HG03066 (cell line): ENCODE data around the gene SLK.

Experiments
- ATAC-seq: cut with Tn5 transposase; IDR thresholded peaks from one replicate; pipeline ENCODE4 v1.9.1; 2021; ENCODE audit warnings: low read depth; ENCODE audit not compliant: unreplicated experiment

SLK gene

DNA sequence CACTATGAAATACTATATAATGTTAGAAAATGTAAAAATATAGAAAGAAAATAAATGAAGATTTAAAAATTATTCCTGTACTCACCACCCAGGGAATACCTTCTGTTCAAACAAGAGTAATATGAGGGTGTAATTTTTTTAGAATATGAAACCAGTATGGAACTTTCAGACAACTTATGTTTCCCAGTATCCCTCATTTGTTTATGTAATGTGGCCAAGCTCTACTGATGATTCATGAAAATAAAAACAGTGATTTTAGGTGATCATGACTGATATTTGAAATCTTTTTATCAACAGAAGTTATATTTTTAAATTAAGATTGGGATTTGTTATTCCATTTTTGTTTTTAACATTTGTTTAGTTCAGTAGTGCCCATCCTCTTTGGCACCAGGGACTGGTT, 18.8 kb downstream of the SLK start:
- ATAC-seq = no peak

DNA sequence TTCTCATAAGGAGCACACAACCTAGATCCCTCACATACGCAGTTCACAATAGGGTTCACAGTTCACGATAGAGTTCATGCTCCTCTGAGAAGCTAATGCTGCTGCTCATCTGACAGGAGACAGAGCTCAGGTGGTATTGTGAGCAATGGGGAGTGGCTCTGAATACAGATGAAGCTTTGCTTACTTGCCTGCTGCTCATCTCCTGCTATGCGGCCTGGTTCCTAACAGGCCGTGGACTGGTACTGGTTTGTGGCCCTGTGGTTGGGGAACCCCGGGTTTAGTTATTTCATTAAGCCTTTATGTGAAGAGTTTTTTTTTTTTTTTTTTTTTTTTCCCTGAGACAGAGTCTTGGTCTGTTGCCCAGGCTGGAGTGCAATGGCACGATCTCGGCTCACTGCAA, 19.4 kb downstream of the SLK start:
- ATAC-seq = no peak

GRCh38 chr10:103990121-103990520, 23.2 kb downstream of the SLK start:
- no peak for ATAC-seq

DNA sequence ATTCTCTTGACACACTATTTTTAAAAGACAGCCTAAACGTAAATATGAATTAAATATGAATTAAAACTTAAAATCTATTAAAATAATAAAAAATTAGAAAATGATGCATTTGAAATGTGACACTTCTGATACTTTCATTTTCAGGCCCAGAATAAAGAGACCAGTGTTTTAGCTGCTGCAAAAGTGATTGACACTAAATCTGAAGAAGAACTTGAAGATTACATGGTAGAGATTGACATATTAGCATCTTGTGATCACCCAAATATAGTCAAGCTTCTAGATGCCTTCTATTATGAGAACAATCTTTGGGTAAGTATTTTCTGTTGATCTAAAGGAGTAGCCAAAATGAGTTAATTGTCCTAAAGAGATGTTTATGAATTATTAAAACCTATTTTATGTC, 23.6 kb downstream of the SLK start:
- no peak for ATAC-seq

DNA sequence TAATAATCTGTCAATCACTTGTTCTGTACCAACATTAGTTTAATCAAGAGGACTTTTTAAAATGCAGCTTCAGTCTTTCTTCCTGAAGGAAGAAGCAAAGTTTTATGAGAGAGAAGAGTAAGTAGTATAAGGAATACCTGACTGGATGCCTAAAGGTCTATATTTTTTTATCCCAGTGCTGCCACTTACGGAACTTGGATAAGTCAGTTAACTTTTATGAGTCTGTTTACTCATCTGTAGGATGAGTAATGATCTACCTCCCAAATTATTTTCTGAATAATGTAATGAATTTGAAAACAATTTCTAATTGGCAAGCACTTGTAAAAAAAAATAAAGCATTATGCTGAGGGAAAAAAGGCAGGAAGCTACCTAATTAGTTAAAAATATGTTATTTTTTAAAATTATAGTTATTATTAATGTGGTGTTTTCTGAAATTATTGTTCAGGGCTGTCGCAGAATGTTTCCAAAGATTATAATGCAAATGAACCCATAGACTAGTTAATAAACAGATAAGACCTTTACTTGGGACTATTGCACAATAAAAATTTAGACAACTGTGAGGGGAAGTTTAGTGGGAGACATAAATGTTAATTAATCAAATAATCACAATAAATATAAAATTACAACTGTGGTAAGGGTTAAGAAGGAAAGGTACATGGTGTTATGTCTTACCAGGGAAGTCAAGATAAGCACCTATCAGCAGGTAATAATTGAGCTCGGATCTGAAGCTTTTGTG, 24.6 kb downstream of the SLK start:
- no peak for ATAC-seq

DNA sequence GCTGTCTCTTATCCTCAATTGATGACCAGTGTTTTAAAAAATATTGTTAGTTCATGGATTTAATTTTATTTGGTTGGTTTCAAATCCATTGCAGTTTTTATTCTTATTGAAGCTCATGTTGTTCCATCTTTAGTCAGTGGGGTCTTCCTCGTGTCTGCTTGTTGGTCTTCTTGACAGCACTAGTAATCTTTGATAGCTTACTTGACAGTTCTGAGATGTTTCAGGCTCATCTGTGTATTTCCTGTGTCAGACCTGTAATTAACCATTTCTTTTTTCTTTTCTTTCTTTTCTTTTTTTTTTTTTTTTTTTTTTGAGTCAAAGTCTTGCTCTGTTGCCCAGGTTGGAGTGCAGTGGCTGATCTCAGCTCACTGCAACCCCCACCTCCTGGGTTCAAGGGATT, 28.2 kb downstream of the SLK start:
- no peak for ATAC-seq

DNA sequence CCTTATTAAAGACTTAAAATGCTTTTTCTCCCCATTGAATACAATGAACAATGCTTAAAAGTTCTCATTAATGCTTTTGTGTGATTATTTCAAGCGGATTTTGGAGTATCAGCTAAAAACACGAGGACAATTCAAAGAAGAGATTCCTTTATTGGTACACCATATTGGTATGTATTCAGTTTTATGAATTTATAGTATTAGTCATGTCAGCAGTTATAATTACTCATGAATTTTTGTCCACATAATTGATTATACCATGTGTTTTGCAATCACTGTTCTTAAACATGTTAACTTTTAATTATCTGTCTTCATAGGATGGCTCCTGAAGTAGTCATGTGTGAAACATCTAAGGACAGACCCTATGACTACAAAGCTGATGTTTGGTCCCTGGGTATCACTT, 31.9 kb downstream of the SLK start:
- ATAC-seq = no peak

DNA sequence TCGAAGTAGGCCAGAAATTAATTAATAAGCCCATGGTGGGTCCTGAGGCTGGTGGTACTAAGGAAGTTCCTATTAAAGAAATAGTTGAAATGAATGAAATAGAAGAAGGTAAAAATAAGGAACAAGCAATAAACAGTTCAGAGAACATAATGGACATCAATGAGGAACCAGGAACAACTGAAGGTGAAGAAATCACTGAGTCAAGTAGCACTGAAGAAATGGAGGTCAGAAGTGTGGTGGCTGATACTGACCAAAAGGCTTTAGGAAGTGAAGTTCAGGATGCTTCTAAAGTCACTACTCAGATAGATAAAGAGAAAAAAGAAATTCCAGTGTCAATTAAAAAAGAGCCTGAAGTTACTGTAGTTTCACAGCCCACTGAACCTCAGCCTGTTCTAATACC, 36.0 kb downstream of the SLK start:
- ATAC-seq = no peak

DNA sequence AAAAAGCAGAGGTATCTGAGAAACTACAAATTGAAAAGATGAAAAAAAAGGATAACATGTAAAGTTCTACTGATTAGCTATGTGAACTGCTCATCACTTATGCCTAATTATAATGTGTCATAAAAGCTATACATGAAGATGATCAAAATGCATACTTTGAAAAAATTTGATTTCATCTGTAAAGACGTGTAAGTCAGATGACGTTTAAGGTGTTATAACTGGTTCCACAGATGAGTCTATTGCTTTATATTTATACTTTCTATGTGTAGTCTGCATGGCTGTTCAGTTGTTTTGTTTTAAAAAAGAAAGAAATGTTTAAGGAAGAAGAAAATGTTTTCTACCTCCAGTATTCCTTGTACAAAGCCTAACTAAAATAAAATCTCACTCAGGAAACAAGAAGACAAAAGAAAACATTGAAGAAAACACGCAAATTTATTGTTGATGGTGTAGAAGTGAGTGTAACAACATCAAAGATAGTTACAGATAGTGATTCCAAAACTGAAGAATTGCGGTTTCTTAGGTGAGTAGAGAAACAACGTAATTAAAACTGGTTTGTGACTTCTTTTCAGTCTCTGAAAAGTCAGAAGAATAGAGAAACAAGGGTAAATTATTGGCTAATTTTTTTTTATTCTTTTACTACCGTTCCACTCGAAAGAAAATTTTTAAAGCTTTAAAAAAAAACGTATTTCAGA, 38.4 kb downstream of the SLK start:
- no peak for ATAC-seq

DNA sequence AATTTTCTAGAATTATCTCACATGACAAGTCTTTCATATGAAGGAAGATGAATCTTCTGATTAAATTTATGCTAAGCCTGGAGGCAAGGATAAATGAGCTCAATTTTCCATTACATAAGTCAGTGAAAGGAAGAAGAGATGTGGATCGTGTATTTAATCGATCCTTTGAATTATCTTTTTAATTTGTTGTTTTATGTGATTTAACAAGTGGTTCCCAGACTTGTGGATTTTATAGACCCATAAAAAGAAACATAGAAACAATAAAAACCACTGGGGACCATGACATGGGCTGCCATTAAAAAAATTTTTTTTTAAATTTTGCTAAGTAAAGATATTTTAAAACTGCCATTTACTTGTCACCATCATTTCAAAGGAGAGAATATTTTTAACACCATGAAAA, 45.0 kb downstream of the SLK start:
- no peak for ATAC-seq

GRCh38 chr10:104013489-104013888, 46.5 kb downstream of the SLK start:
- ATAC-seq = no peak

DNA sequence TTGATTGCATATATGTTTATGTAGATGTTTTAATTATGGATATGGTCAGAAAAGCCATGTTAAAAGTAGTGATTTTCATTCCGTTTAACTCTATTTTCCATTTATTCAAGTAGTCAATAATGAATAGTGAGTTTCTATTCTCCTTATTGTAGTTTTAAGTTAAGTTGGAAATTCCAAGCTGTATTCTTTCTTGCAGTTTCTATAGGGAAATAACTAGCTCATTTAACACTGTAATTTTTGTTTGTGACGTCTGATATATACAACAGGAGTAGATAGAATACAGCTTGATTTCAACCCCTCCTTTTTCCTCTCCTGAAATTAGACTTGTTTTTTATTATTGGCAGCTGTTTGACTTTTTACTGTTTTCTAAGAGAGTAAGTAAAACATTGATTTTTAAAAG, 47.2 kb downstream of the SLK start:
- ATAC-seq = no peak

DNA sequence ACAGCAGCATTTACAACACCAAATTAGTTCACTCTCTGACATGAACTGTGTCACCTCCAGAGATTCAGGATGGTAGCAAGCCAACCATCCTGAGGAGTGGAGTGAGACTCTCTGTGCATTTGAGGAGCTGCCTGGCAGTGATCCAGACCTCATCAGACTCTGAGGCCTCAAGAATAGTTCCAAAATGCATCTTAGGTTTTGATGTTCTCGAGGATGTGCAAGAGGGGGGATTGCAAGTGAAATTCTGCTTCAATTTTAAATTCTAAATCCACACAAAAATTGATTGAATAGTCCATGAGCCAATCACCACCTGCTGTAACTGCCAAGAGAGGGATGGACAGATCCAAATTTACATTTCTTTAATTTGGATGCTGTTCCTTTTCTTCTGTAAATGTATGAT, 49.7 kb downstream of the SLK start:
- no peak for ATAC-seq

DNA sequence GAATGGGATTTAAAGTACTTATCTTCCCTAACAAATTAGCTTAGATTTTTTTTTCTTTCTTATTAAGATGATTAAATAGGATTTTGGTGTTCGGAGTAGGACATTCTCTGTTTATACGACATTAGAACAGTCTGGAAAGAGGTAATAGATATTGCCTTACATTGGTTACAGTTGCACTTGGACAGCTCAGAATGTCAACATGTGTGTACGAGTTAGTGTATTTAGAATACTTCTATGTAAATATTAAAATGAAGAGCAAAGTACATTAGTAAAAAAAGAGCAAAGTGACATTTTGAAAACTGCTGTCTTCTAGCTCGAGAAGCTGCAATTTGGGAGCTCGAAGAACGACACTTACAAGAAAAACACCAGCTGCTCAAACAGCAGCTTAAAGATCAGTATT, 51.5 kb downstream of the SLK start:
- no peak for ATAC-seq

DNA sequence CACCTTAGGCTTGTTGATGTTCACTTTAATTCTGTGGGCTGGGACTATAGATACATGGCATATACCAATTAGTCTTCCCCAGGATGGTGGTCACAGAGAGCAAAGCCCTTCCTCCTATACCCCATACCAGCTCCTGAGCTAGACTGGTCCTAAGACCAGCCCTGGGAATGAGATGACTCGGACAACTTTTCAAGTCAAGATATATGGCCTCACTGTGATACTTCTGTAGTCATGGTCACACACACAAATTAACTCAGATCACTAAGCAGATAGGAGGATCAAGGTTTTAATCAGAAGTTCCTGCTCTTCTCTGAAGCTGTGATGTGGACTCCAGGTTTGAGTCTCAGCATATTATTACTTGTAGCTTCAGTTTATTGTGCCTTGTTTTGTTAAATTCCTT, 53.1 kb downstream of the SLK start:
- no peak for ATAC-seq

DNA sequence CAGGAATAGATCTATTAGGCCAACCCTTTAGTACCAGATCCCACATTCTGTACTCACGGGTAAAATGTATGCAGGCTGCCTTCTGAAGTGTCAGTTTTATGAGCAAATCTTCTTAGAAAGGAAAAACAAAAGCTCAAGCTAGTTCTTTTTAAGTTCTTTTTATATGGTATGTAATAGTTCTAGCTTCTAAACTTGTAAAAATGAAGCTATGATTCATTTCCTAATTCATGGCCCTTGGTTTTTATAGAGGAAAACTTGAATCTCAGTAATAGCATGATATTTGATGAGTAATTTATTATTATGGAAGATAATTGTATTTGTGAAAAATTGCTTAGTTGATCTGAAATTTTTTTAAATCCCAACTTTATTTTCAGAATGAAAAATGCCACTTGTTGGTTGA, 54.3 kb downstream of the SLK start:
- ATAC-seq = no peak

DNA sequence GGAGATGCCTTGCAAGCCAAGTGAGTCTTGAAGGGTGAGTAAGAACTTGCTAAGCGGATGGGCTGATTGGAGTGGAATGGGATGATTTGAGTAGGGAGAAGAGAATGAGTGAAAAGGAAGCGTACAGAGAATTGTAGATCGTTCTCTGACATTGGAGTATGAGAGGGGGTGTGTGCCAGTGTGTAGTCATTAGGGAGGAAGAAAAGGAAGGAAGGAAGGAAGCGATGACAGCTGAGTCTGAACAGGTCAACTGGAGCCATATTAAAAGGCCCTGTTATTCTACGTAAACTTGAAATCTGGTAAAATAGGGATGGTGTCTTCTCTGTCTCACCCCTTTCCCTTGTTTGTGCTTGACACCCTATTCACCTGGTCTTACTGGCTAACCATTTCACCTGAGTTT, 55.1 kb downstream of the SLK start:
- no peak for ATAC-seq

GRCh38 chr10:104025524-104025923, 58.6 kb downstream of the SLK start:
- no peak for ATAC-seq

GRCh38 chr10:104026762-104027161, 59.8 kb downstream of the SLK start:
- no peak for ATAC-seq

DNA sequence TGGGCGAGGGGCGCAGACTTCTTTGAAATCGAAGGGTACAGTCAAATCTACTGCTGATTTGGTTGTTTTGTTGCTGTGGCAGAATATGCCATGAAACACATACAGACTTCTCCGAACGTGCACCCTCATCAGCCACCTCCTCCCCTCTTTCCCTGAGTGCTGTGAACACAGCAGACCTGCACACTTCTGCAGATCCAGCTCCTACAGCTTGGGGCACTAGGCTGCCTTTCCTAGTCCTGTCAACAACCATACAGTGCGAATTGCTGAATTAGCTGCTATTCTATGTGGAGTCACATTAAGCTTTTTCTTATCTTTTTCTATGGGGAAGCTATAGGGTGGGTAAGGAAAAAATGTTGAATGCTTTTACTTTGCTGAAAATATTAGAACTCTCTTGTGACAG, 61.2 kb downstream of the SLK start:
- no peak for ATAC-seq

DNA sequence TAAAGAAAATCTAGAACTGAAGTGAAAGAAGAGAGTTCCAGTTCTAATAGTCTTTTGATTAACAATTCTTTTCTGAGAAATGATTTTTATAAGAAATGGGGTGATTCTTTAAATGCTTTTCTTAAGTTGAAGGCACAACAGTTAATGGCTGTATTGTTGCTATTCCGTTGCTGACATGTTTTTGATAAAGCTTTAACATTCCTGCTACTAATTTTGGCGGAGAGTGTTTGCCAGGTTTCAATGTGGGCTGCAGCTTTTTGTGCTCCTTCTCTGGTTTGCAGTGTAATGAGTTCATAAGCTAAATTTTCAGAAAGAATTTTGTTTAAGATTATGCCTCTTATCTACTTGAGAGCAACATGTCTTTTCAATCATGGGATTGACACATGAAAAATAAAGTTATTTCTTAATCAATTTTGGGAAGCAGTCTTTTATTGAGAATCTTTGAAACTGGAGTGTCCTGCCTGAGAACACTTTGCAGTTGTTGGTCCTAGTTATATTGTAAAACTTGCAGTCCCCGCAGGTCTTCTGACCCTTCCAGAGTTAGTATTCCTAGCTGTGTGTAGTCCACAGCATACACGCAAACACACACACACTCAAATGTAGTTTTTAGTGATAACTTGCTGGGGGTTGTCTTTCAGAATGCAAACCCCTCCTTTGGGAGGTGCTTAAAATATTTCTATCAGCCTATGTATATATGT, 62.0 kb downstream of the SLK start:
- no peak for ATAC-seq

GRCh38 chr10:104029521-104029860, 62.6 kb downstream of the SLK start:
- no peak for ATAC-seq
